GM18519 (cell line): ENCODE results near the gene CHN2.

Experiments used
- ATAC-seq: cut with Tn5 transposase; IDR thresholded peaks from one replicate; pipeline ENCODE4 v1.9.1; 2021; ENCODE audit warnings: mild to moderate bottlenecking, moderate library complexity; ENCODE audit not compliant: unreplicated experiment, low FRiP score

CHN2 gene

DNA sequence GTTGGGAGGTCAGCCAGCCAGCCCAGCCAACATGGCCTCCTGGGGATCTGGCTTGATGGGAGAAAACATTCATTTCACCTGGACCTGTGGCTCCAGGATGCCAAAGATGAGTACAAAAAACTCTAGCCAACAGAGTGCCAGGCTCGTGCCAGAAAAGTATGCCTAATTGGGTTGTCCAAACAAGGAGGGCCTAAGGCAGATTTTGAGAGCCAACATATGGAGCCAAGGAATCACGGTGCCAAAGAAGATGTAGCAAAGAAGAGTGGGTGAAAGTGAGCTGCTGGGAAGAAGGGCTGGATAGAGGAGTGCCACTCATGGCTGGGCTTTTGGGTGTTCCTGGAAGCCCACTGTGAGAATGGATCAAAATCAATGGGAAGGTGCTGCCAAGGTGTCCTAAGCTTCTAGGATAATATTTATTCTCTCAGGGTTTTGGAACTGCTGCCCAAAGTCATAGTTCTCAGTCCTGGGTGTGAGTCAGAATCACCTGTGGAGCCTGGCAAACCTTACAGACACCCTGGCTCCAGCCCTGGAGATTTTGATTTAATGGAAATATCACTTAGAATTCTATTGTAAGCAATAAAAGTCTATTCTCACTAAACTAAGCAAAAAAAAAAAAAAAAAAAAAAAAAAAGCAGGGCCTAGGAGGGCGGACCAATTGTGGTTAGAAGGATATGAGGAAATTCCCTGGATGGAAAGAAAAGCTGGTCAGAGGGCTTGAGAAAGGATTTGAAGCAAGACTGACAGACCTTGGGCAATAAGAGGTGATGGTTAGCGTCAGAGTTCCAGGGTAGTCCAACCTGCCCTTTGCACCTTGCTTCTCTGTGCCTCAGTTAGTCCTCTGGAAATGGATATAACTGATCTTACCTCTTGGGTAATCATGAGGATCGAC, 186.9 kb downstream of the CHN2 start:
- no peak for ATAC-seq

DNA sequence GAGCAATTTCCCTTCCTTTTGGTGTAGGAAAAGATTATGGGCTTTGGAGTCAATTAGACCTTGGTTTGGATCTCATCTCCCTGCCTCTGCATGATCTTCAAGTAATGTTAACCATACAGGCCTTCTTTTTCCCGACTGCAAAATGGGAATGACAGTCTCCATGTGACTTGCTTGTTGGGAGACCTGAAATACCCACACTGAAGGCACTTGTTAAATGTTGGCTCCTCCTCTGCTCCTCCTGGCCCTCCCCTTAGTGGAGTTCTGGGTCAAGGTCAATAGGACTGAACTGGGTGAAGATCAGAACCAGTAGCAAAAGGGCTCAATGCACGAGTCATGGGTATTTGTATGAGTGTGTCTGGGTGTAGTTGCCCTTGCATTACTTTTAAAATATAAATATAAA, 189.7 kb downstream of the CHN2 start:
- no peak for ATAC-seq

GRCh38 chr7:29385214-29385814, 190.7 kb downstream of the CHN2 start:
- no peak for ATAC-seq

- ATAC-seq, result no peak
These were observed 191.7 kb downstream of the CHN2 start for GRCh38 chr7:29386196-29386765.

- ATAC-seq, result no peak
These were observed 196.7 kb downstream of the CHN2 start for GRCh38 chr7:29391262-29391661.

DNA sequence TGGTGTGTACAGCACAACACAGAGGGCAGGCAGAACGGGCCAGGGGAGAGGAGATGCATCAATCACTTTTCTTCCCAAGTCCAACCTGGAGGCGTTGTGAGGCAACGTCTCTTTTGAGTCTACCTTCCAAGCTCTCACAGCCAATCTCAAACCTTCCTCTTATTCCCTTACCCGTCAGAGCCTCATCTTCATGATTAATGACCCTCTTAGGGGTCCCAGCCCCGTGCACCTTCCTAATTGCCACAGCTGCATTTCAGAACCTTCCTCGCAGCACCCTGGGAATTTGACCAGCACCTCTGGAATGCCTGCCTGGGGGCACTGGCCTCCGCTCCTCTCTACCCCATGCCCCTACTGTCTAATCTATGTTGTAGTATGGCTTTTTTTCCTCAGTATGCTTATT, 199.7 kb downstream of the CHN2 start:
- no peak for ATAC-seq

DNA sequence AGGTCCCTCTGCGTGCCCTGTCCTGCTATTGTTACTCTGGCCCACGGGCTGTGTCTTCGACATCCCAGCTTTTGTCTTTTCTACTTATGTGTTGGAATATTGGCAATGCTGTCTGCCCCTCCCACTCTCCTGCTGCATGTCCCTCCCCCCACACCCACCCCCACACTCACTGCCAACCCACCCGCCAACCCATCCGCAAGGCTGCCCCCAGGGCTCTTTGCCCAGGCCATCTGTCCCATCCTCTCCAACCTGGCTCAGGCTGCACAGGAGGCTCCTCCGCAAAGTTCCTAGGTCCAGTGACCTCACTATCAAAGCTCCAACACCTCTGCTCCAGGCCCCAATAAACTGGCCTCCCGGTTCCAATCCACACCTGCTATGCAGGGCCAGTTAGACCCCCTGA, 202.0 kb downstream of the CHN2 start:
- no peak for ATAC-seq

GRCh38 chr7:29397398-29397797, 202.8 kb downstream of the CHN2 start:
- ATAC-seq, result no peak

DNA sequence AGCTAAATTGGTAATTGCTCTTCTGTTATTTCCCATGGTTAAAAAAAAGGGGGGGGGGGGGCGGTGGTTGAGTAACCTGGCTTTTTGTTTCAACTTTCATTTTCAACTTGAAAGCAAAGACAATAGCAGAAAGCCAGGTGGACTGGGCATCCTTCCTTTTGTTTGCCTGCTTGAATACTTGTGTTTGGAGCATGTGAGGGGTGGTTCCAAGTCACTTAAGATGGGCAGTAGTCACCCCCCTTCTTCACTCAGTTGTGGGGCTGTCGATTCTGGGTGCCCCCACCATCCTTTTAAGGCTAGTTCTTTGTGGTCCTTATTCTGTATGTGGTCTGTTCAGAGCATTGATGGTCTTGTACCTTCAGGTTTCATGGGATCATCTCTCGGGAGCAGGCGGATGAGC, 203.4 kb downstream of the CHN2 start:
- ATAC-seq, result no peak

DNA sequence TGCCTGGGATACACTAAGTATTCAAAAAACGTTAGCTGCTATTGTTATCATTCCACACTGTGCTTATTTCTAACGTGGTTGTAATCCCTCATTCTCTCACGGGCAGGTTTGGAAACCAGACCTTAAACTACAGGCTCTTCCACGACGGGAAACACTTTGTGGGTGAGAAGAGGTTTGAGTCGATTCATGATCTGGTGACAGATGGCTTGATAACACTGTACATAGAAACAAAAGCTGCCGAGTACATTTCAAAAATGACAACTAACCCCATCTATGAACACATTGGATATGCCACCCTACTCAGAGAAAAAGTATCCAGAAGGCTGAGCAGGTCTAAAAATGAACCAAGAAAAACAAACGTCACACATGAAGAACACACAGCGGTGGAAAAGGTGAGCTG, 205.9 kb downstream of the CHN2 start:
- no peak for ATAC-seq

DNA sequence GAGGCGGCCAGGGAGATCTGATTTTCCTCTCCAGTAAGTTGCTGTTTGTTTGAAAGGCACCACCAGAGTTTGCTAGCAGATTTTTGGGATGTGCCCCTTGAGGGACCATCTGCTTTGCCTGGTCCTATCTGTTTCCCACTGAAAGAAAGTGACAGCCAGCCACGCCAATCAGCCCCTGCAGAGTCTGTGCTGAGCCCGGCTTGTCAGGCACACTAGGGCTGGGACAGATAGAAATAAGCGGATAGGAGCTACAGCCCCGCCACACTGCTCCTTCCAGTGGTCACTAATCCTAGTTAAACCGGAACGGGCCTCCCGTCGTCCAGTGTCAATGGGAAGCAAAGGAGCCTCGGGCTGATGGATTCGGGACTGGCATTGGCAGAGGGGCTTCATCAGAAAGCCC, 207.2 kb downstream of the CHN2 start:
- no peak for ATAC-seq

GRCh38 chr7:29405891-29406290, 211.3 kb downstream of the CHN2 start:
- ATAC-seq, result no peak

GRCh38 chr7:29406366-29406765, 211.8 kb downstream of the CHN2 start:
- no peak for ATAC-seq

DNA sequence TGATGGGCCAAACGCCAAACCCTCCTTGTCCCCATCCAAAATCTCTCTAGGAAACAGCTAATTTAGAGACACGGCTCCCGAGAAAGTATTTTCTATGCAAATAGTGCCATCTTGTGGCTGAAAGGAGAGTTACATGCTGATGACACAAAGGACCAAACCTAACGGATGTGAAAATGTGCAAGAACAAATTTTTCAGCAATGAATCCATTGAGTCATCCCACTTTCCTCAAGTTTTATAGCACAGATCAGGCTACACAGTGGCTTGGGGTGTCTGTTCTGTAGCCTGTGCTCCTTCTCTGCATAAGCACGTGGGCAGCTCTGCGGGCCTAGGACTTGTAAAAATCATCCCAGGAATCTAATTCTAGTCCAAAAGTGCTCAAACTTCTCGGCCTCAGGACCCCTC, 214.3 kb downstream of the CHN2 start:
- no peak for ATAC-seq

DNA sequence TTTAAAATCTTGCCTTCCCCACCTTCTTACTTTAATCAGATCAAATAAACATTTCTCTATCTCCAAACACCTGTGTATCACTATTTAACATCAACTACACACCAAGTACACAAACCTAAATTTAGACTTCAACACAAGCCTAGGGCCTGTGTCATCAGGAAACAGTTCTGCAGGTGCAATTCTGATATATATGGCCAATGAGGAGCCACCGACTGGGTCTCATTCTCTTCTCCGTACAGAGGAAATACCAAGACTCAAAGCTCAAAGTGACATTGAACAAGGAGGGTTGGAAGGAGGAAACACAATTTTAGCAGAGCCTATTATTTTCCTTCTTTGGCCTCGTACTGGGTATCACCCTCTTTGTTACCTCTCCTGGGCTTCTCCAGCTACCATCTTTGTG, 216.4 kb downstream of the CHN2 start:
- ATAC-seq, result no peak

GRCh38 chr7:29412912-29413311, 218.3 kb downstream of the CHN2 start:
- no peak for ATAC-seq

DNA sequence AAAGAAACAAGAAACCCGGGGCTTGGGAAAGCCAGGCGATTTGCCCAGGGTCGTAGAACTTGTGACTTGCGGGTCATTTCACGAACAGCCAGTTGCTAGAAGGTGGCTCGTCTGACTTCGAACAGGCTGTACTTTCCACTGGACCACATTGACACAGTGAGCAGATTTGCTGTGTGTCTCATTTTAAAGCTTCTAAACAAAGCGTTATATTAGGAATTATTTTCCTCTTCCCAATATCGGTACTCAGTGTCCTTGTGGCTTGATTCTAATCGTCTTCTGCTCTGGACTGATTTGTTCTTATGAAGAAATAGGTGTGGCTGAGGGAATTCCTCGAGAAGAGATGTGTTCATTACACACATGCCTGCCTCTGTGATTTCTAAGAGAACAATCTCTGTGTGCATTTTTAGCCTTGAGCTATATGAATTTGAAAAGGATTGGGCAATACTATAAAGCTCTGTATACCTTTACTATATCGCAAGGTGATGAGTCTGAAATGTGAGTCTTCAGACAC, 219.1 kb downstream of the CHN2 start:
- ATAC-seq, result no peak

- no peak for ATAC-seq
These were observed 219.6 kb downstream of the CHN2 start for GRCh38 chr7:29414216-29414615.

- no peak for ATAC-seq
These were observed 220.6 kb downstream of the CHN2 start for GRCh38 chr7:29415215-29415614.

GRCh38 chr7:29416276-29416937, 221.8 kb downstream of the CHN2 start:
- no peak for ATAC-seq

DNA sequence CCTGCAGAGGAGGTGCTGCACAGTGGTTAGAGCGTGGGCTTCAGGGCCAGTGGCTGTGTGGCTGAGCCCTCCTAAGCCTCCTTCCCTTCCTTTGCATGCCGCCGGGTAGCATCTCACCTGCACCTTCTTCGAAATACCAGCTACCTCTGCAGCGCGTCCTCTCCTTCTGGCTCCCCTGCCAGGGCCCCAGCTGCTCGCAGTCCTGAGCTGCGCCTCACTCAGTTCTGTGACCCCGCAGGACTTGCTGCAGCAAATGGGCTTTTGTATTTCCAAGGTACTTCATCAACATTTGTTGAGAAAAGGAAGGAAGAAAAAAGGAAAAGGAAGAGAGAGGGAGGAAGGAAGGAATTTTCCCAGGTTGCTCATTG, 222.3 kb downstream of the CHN2 start:
- ATAC-seq, result no peak
